A673 (cell line): ENCODE data around the gene ATRNL1. TPM values are rescaled to one million over a fixed set of nuclear protein-coding genes. Genes with fewer than 3 reads are reported as not detected.

Experiments used
- BruUV-seq: library from RNA; stranded (reverse); fragments of 400-500 nt; replicated peaks from 2 replicates; lab custom pipeline; 2021; lab: Mats Ljungman, UMichigan
- CTCF ChIA-PET: fragments of 300-600 bp; sonication (Branson Sonifier 250); formaldehyde crosslinking; loops from one replicate; lab custom pipeline; 2022; ENCODE audit warnings: antibody characterized with exemption; lab: Charles Lee
- POLR2A ChIA-PET: fragments of 300-600 bp; sonication (Branson Sonifier 250); formaldehyde crosslinking; loops from one replicate; lab custom pipeline; 2022; ENCODE audit warnings: antibody characterized with exemption; ENCODE audit not compliant: low non-redundant PET; lab: Charles Lee
- DNase-seq: peaks from one replicate; pipeline ENCODE4 v3.0.0-alpha.2; 2015; ENCODE audit warnings: low spot score
- H3K27ac ChIP-seq: fragments of 200-600 bp; sonication (generic); 2 replicates; pipeline ENCODE4 v1.5.1; 2016; ENCODE audit warnings: mixed run types, low read depth, mild to moderate bottlenecking, mixed read lengths, antibody characterized with exemption, low read length; ENCODE audit not compliant: poor library complexity, severe bottlenecking
- H3K27me3 ChIP-seq: fragments of 200-600 bp; sonication (generic); replicated peaks from 2 replicates; pipeline ENCODE4 v1.6.1; 2017; ENCODE audit warnings: mixed run types, low read depth, mild to moderate bottlenecking, mixed read lengths, antibody characterized with exemption, low read length; ENCODE audit not compliant: insufficient read depth, poor library complexity
- H3K36me3 ChIP-seq: fragments of 200-600 bp; sonication (generic); 2 replicates; pipeline ENCODE4 v1.6.1; 2016; ENCODE audit warnings: mixed run types, mild to moderate bottlenecking, mixed read lengths, antibody characterized with exemption, low read length; ENCODE audit not compliant: insufficient read depth, poor library complexity, severe bottlenecking
- H3K4me1 ChIP-seq: fragments of 200-600 bp; sonication (generic); 2 replicates; pipeline ENCODE4 v1.6.1; 2017; ENCODE audit warnings: mixed run types, mild to moderate bottlenecking, mixed read lengths, antibody characterized with exemption, low read length; ENCODE audit not compliant: insufficient read depth, poor library complexity, severe bottlenecking
- H3K4me3 ChIP-seq: fragments of 200-600 bp; sonication (generic); 2 replicates; pipeline ENCODE4 v1.5.1; 2016; ENCODE audit warnings: low read depth, mixed run types, mild to moderate bottlenecking, mixed read lengths, low read length; ENCODE audit not compliant: poor library complexity, severe bottlenecking
- H3K9me3 ChIP-seq: fragments of 200-600 bp; sonication (generic); 2 replicates; pipeline ENCODE4 v1.6.1; 2016; ENCODE audit warnings: mixed run types, low read depth, mild to moderate bottlenecking, mixed read lengths, antibody characterized with exemption, low read length; ENCODE audit not compliant: poor library complexity, severe bottlenecking
- CTCF ChIP-seq: fragments of 300-800, 200-600 bp; sonication (generic); conservative IDR thresholded peaks from 2 replicates; pipeline ENCODE4 v1.5.1; 2017; ENCODE audit warnings: low read depth, mild to moderate bottlenecking, antibody characterized with exemption, low read length, moderate library complexity, mixed read lengths
- EZH2 ChIP-seq: fragments of 200-600 bp; sonication (generic); IDR thresholded peaks from 2 replicates; pipeline ENCODE4 v1.6.1; 2017; ENCODE audit warnings: borderline replicate concordance, low read depth, mild to moderate bottlenecking, mixed read lengths, antibody characterized with exemption, low read length; ENCODE audit not compliant: poor library complexity, severe bottlenecking
- intact Hi-C: fragments of 100-400 bp; cut with micrococcal nuclease; formaldehyde crosslinking; loops from one replicate; pipeline ENCODE4 v1.10.0; 2022; ENCODE audit not compliant: unreplicated experiment
- total RNA-seq: library from RNA; stranded (reverse); gene quantifications from 2 replicates; pipeline ENCODE4 v1.2.3, GENCODE V29; 2021

The ATRNL1 gene
- total RNA-seq, 1 experiment from 2014 or later, result 3.0 TPM

GRCh38 chr10:115971921-115972320 is 878.8 kb downstream of the ATRNL1 start:
- Histone ChIP-seq H3K4me1 (no peaks in the 10 kb centered on the region), H3K4me3 (no peak overlapping the region), H3K36me3 (no peaks in the 10 kb centered on the region), H3K9me3 (no peaks in the 10 kb centered on the region), H3K27me3 (no peaks in the 10 kb centered on the region), H3K27ac (no peak overlapping the region)
- intact Hi-C loops, result no loop called here
- no TSS peak for BruUV-seq
- no peak for DNase-seq
- ChIA-PET POLR2A (no interaction called here), CTCF (no interaction called here)
- no peak for TF ChIP-seq EZH2
- no peak for TF ChIP-seq CTCF

- CTCF ChIA-PET, result no interaction called here
- H3K9me3 ChIP-seq, result no peaks in the 10 kb centered on the region
- H3K36me3 ChIP-seq, result no peaks in the 10 kb centered on the region
- BruUV-seq, result no TSS peak
- no peak overlapping the region for H3K27ac ChIP-seq
- DNase-seq, result no peak
- TF ChIP-seq EZH2 (no peak), CTCF (no peak)
- POLR2A ChIA-PET, result no interaction called here
- intact Hi-C loops, result no loop called here
- no peak overlapping the region for H3K4me3 ChIP-seq
- no peaks in the 10 kb centered on the region for H3K27me3 ChIP-seq
- H3K4me1 ChIP-seq, result no peaks in the 10 kb centered on the region
Measured at GRCh38 chr10:115972426-115972825, 879.3 kb downstream of the ATRNL1 start.

GRCh38 chr10:115974351-115974750 is 881.2 kb downstream of the ATRNL1 start:
- Histone ChIP-seq H3K27ac (no peak overlapping the region), H3K36me3 (no peaks in the 10 kb centered on the region), H3K4me1 (no peaks in the 10 kb centered on the region), H3K27me3 (no peaks in the 10 kb centered on the region), H3K9me3 (no peaks in the 10 kb centered on the region), H3K4me3 (no peak overlapping the region)
- TF ChIP-seq CTCF, result no peak
- TF ChIP-seq EZH2, result no peak
- intact Hi-C loops, result no loop called here
- CTCF ChIA-PET, result no interaction called here
- no peak for DNase-seq
- BruUV-seq, result no TSS peak
- POLR2A ChIA-PET, result no interaction called here
